ENCODE results near the gene PLCB3. TPM values are rescaled to one million over a fixed set of nuclear protein-coding genes. Genes with fewer than 3 reads are reported as not detected.

The PLCB3 gene
- total RNA-seq, 1 donor from 2014 or later: 36.2 TPM

DNA sequence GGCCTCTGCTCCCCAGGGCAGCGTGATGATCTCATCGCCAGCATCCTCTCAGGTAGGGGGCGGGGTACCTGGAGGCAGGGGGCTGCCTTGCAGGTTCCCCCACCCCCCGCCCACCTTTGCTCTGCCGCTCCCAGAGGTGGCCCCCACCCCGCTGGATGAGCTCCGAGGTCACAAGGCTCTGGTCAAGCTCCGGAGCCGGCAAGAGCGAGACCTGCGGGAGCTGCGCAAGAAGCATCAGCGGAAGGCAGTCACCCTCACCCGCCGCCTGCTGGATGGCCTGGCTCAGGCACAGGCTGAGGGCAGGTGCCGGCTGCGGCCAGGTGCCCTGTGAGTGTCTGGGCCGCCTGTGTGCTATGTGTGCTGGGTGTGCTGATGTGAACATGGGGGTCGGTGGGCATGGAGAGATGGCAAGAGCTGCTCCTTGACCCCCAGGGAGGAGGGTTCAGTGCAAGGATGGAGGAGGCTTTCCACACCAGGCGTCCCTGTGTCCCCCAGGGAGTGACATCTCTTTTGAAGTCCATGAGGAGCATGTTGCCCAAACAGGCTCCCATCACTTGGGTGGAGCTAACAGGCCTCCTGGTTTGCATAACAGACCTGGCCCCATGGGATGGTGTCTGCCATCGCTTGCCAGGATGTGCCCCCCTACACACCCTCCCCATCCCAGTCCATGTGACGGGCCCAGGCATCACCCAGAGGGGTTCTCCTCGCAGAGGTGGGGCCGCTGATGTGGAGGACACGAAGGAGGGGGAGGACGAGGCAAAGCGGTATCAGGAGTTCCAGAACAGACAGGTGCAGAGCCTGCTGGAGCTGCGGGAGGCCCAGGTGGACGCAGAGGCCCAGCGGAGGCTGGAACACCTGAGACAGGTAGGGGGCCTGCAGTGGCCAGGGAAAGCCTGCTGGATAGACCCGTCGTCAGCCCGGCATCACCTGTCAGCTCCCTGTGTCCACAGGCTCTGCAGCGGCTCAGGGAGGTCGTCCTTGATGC, 14.1 kb downstream of the PLCB3 start:
- TF ChIP-seq, protein P1, sequence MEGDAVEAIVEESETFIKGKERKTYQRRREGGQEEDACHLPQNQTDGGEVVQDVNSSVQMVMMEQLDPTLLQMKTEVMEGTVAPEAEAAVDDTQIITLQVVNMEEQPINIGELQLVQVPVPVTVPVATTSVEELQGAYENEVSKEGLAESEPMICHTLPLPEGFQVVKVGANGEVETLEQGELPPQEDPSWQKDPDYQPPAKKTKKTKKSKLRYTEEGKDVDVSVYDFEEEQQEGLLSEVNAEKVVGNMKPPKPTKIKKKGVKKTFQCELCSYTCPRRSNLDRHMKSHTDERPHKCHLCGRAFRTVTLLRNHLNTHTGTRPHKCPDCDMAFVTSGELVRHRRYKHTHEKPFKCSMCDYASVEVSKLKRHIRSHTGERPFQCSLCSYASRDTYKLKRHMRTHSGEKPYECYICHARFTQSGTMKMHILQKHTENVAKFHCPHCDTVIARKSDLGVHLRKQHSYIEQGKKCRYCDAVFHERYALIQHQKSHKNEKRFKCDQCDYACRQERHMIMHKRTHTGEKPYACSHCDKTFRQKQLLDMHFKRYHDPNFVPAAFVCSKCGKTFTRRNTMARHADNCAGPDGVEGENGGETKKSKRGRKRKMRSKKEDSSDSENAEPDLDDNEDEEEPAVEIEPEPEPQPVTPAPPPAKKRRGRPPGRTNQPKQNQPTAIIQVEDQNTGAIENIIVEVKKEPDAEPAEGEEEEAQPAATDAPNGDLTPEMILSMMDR (IDR thresholded peaks at IDR 0.05; ENCODE audit: partially characterized antibody, unreplicated experiment): no peak
- Mint-ChIP-seq H3K4me1 (ENCODE audit: low read depth, unreplicated experiment) (peaks cover 2% of the 10 kb centered on the region), H3K36me3 (ENCODE audit: unreplicated experiment) (no peaks in the 10 kb centered on the region), H3K9me3 (ENCODE audit: unreplicated experiment) (peaks cover 11% of the 10 kb centered on the region), H3K27me3 (ENCODE audit: unreplicated experiment) (peaks cover 13% of the 10 kb centered on the region), H3K27ac (ENCODE audit: unreplicated experiment) (no peak overlapping the region), H3K4me3 (ENCODE audit: unreplicated experiment) (no peak overlapping the region)
- DNase-seq: no peak

DNA sequence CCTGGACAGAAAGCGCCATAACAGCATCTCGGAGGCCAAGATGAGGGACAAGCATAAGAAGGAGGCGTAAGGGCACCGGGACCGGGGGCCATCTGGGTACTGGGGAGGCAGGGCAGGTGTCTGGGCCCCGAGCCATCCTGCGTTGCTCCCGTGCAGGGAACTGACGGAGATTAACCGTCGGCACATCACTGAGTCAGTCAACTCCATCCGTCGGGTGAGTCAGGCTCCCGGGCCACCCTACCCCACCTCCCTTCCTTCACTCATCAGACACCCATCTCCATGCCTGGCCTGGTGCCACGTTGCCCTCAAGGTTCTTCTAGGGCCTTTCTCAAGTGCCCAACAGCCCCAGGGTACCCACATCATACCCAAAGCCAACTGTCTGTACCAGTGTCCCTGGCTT, 15.0 kb downstream of the PLCB3 start:
- DNase-seq: no peak
- Mint-ChIP-seq H3K4me3 (ENCODE audit: unreplicated experiment) (no peak overlapping the region), H3K4me1 (ENCODE audit: low read depth, unreplicated experiment) (peaks cover 2% of the 10 kb centered on the region), H3K27ac (ENCODE audit: unreplicated experiment) (no peak overlapping the region), H3K9me3 (ENCODE audit: unreplicated experiment) (peaks cover 16% of the 10 kb centered on the region), H3K36me3 (ENCODE audit: unreplicated experiment) (no peaks in the 10 kb centered on the region), H3K27me3 (ENCODE audit: unreplicated experiment) (peaks cover 15% of the 10 kb centered on the region)
- TF ChIP-seq, protein P1 (IDR thresholded peaks at IDR 0.05; ENCODE audit: partially characterized antibody, unreplicated experiment): no peak

- Mint-ChIP-seq H3K4me1 (ENCODE audit: low read depth, unreplicated experiment) (peaks cover 2% of the 10 kb centered on the region), H3K27ac (ENCODE audit: unreplicated experiment) (peak overlapping the region; percentile 34), H3K27me3 (ENCODE audit: unreplicated experiment) (peaks cover 17% of the 10 kb centered on the region), H3K9me3 (ENCODE audit: unreplicated experiment) (peaks cover 16% of the 10 kb centered on the region), H3K4me3 (ENCODE audit: unreplicated experiment) (peak overlapping the region; percentile 55), H3K36me3 (ENCODE audit: unreplicated experiment) (no peaks in the 10 kb centered on the region)
- TF ChIP-seq, protein P1 (IDR thresholded peaks at IDR 0.05; ENCODE audit: partially characterized antibody, unreplicated experiment): no peak
- no peak for DNase-seq
These were observed 16.0 kb downstream of the PLCB3 start for GRCh38 chr11:64267207-64267945.

- Mint-ChIP-seq H3K27ac (ENCODE audit: unreplicated experiment) (peak overlapping the region; percentile 95), H3K27me3 (ENCODE audit: unreplicated experiment) (peaks cover 15% of the 10 kb centered on the region), H3K4me1 (ENCODE audit: low read depth, unreplicated experiment) (peaks cover 2% of the 10 kb centered on the region), H3K36me3 (ENCODE audit: unreplicated experiment) (no peaks in the 10 kb centered on the region), H3K9me3 (ENCODE audit: unreplicated experiment) (peaks cover 16% of the 10 kb centered on the region), H3K4me3 (ENCODE audit: unreplicated experiment) (peak overlapping the region; percentile 90)
- TF ChIP-seq, protein P1 (IDR thresholded peaks at IDR 0.05; ENCODE audit: partially characterized antibody, unreplicated experiment): no peak
- no peak for DNase-seq
These were observed 16.9 kb downstream of the PLCB3 start for GRCh38 chr11:64268025-64268892.

Measured in glutamatergic neuron (in vitro differentiated cells).